ENCODE results near the gene TNFRSF4.

Gene TNFRSF4

GRCh38 chr1:1236945-1237873 lies 23.3 kb upstream of the TNFRSF4 start:
- Histone ChIP-seq H3K79me2 (ENCODE audit: insufficient read depth, low read length) (no peaks in the 10 kb centered on the region), H3K9me2 (ENCODE audit: low read depth, low read length) (no peaks in the 10 kb centered on the region), H3K4me3 (ENCODE audit: low read depth, low read length, poor library complexity, severe bottlenecking) (no peak overlapping the region), H3K9me3 (ENCODE audit: low read length) (no peaks in the 10 kb centered on the region), H4K20me1 (ENCODE audit: insufficient read depth, low read length) (no peaks in the 10 kb centered on the region), H3F3A (ENCODE audit: insufficient read depth, low read length) (no peaks in the 10 kb centered on the region), H2AFZ (ENCODE audit: low read length) (no peak overlapping the region), H3K27ac (ENCODE audit: low read depth, low read length, poor library complexity, severe bottlenecking) (no peak overlapping the region), H3K27me3 (ENCODE audit: insufficient read depth, low read length) (peaks cover 26% of the 10 kb centered on the region; the same call in 1 of the 2 replicates), H3K4me2 (ENCODE audit: low read length) (no peak overlapping the region), H3K4me1 (ENCODE audit: insufficient read depth, low read length, severe bottlenecking) (peaks cover 16% of the 10 kb centered on the region), H3K36me3 (ENCODE audit: insufficient read depth, low read length) (peaks cover 21% of the 10 kb centered on the region; the same call in 1 of the 2 replicates), H3K9ac (ENCODE audit: low read length) (no peak overlapping the region)
- TF ChIP-seq CTCF (IDR thresholded peaks at IDR 0.05; ENCODE audit: low read length) = no peak
- no peak for TF ChIP-seq EZH2 (IDR thresholded peaks at IDR 0.05; ENCODE audit: borderline replicate concordance, low read length)

- H3K9me3 ChIP-seq (ENCODE audit: low read length) = no peaks in the 10 kb centered on the region
- H3K79me2 ChIP-seq (ENCODE audit: insufficient read depth, low read length) = peaks cover 2% of the 10 kb centered on the region
- H3K36me3 ChIP-seq (ENCODE audit: insufficient read depth, low read length) = peaks cover 21% of the 10 kb centered on the region; the same call in 1 of the 2 replicates
- H3K27me3 ChIP-seq (ENCODE audit: insufficient read depth, low read length) = peaks cover 18% of the 10 kb centered on the region; the same call in 1 of the 2 replicates
- H3K4me1 ChIP-seq (ENCODE audit: insufficient read depth, low read length, severe bottlenecking) = peaks cover 16% of the 10 kb centered on the region
- no peak overlapping the region for H3K27ac ChIP-seq (ENCODE audit: low read depth, low read length, poor library complexity, severe bottlenecking)
- H3K9me2 ChIP-seq (ENCODE audit: low read depth, low read length) = no peaks in the 10 kb centered on the region
- no peak overlapping the region for H3K4me3 ChIP-seq (ENCODE audit: low read depth, low read length, poor library complexity, severe bottlenecking)
- no peak overlapping the region for H2AFZ ChIP-seq (ENCODE audit: low read length)
- no peaks in the 10 kb centered on the region for H3F3A ChIP-seq (ENCODE audit: insufficient read depth, low read length)
- TF ChIP-seq CTCF (IDR thresholded peaks at IDR 0.05; ENCODE audit: low read length) = no peak
- TF ChIP-seq EZH2 (IDR thresholded peaks at IDR 0.05; ENCODE audit: borderline replicate concordance, low read length) = no peak
- no peak overlapping the region for H3K9ac ChIP-seq (ENCODE audit: low read length)
- H3K4me2 ChIP-seq (ENCODE audit: low read length) = no peak overlapping the region
- no peaks in the 10 kb centered on the region for H4K20me1 ChIP-seq (ENCODE audit: insufficient read depth, low read length)
Measured at GRCh38 chr1:1236176-1236763, 22.3 kb upstream of the TNFRSF4 start.

- Histone ChIP-seq H3F3A (ENCODE audit: insufficient read depth, low read length) (no peaks in the 10 kb centered on the region), H3K4me2 (ENCODE audit: low read length) (no peak overlapping the region), H4K20me1 (ENCODE audit: insufficient read depth, low read length) (no peaks in the 10 kb centered on the region), H3K36me3 (ENCODE audit: insufficient read depth, low read length) (peaks cover 21% of the 10 kb centered on the region; the same call in 1 of the 2 replicates), H3K9me3 (ENCODE audit: low read length) (no peaks in the 10 kb centered on the region), H3K4me1 (ENCODE audit: insufficient read depth, low read length, severe bottlenecking) (peaks cover 23% of the 10 kb centered on the region), H3K9ac (ENCODE audit: low read length) (no peak overlapping the region), H2AFZ (ENCODE audit: low read length) (no peak overlapping the region), H3K79me2 (ENCODE audit: insufficient read depth, low read length) (peaks cover 10% of the 10 kb centered on the region), H3K27me3 (ENCODE audit: insufficient read depth, low read length) (peaks cover 17% of the 10 kb centered on the region; the same call in 1 of the 2 replicates), H3K27ac (ENCODE audit: low read depth, low read length, poor library complexity, severe bottlenecking) (no peak overlapping the region), H3K9me2 (ENCODE audit: low read depth, low read length) (no peaks in the 10 kb centered on the region), H3K4me3 (ENCODE audit: low read depth, low read length, poor library complexity, severe bottlenecking) (no peak overlapping the region)
- no peak for TF ChIP-seq CTCF (IDR thresholded peaks at IDR 0.05; ENCODE audit: low read length)
- TF ChIP-seq EZH2 (IDR thresholded peaks at IDR 0.05; ENCODE audit: borderline replicate concordance, low read length) = no peak
Measured at GRCh38 chr1:1235016-1235744, 21.2 kb upstream of the TNFRSF4 start.

Measured in OCI-LY1 (cell line).